ENCODE measurements around the gene FOXP3.

FOXP3 gene

DNA sequence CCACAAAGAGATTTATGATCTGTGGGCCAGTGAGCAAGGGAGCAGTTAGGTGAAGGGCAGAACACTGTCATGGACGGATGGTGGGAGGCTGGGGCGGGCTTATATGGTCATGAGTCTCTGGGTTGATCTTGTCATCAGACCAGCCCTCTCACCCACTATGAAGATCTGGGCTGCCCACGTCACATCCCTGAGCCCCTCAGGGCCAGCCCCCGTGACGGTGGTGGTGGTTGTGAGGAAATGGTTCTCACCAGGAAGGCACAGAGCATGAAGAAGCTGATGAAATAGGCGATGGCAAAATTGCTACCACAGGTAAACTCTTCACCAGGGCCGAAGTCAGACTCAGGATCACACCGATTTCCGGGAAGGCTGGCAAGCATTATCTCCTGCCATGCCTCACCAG lies 53.4 kb downstream of the FOXP3 start:
- no peak overlapping the region for H3K4me3 ChIP-seq (replicated peaks; ENCODE audit: low read depth, low read length)
- TF ChIP-seq, protein P1, sequence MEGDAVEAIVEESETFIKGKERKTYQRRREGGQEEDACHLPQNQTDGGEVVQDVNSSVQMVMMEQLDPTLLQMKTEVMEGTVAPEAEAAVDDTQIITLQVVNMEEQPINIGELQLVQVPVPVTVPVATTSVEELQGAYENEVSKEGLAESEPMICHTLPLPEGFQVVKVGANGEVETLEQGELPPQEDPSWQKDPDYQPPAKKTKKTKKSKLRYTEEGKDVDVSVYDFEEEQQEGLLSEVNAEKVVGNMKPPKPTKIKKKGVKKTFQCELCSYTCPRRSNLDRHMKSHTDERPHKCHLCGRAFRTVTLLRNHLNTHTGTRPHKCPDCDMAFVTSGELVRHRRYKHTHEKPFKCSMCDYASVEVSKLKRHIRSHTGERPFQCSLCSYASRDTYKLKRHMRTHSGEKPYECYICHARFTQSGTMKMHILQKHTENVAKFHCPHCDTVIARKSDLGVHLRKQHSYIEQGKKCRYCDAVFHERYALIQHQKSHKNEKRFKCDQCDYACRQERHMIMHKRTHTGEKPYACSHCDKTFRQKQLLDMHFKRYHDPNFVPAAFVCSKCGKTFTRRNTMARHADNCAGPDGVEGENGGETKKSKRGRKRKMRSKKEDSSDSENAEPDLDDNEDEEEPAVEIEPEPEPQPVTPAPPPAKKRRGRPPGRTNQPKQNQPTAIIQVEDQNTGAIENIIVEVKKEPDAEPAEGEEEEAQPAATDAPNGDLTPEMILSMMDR (IDR thresholded peaks at IDR 0.05; ENCODE audit: low read depth, low read length, missing control alignments), result no peak
- DNase-seq (ENCODE audit: extremely low read depth, low read depth), result no peak

DNA sequence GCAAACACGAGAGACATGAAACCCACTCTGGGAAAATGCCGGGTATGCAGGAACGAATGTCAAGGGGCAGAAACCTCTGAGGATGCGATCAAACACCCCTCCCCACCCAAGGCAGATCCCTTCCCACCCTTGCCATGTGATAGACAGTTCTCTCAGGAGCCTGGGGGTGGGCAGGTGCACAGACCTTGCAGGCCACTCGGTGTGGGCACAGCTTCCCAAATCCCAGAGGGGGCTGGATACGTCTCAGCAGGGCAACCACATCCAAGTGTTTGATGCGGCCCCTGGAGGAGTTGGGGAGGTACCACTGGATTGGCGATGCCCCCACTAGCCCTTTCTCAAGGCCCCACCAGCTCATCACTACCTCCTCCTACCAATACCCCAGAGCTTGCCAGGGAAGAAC lies 54.1 kb downstream of the FOXP3 start:
- TF ChIP-seq, protein P1 (IDR thresholded peaks at IDR 0.05; ENCODE audit: low read depth, low read length, missing control alignments), result no peak

DNA sequence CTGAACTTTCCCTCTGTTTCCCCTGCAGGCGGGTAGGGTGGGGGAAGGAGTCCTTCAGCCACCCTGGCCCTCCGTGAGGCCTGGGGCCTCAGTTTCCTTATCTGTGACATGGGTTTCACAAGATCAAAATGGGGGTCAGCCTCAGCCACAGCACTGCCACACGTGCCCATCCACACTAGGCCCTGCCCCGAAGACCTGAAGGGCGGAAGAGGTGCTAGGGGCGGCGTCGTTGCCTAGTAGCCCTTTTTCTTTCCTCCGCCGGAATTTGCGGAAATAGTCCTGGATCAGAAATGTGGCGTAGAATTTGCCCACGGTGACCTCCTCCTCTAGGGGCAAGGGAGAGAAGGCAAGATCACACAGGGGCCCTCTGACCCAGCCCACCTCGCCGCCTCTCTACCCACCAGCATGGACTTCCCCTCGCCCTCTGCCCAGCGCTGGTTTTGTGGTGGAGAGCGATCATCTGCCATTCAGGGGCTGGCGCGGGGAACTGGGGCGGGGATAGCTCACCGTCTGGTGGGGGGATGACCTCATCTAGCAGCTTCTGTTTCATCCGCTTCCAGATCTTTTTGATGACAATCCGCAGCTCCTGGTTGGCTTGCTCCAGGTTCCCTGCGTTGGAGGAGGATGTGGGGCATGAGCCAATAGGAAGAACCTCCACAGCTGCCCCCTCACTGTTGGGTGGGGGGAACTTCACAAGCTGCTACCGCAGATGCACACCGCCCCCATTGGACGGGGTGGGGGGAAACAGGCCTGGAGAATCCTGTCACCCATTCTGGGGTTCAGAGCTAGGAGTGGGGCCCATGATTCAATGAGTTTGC lies 54.9 kb downstream of the FOXP3 start:
- TF ChIP-seq, protein P1 (IDR thresholded peaks at IDR 0.05; ENCODE audit: low read depth, low read length, missing control alignments), result no peak
- no peak overlapping the region for H3K4me3 ChIP-seq (replicated peaks; ENCODE audit: low read depth, low read length)
- no peak for DNase-seq (ENCODE audit: extremely low read depth, low read depth)

More for the DNA sequence above, 54.1 kb downstream of the FOXP3 start:
- no peak overlapping the region for H3K4me3 ChIP-seq (replicated peaks; ENCODE audit: low read depth, low read length)
- no peak for DNase-seq (ENCODE audit: extremely low read depth, low read depth)

DNA sequence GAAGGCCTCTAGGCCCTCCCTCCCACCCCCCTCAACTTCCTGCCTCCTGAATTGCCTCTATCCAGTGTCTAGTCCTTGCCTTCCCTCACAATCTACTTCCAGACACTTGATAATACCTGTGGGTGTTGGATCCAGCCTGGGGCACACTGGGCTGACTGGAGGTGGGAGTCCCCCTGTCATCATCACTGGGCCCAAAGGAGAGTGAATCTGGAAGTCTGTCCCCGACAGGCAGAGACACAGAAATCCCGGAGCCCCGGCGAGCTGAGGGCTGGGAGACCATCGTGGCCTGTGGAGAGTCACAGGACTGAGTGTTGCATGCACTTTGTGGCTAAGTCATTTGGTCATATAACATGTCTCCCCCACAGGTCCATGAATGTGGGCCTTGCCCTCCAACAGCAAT lies 56.1 kb downstream of the FOXP3 start:
- TF ChIP-seq, protein P1 (IDR thresholded peaks at IDR 0.05; ENCODE audit: low read depth, low read length, missing control alignments), result no peak
- no peak for DNase-seq (ENCODE audit: extremely low read depth, low read depth)
- no peak overlapping the region for H3K4me3 ChIP-seq (replicated peaks; ENCODE audit: low read depth, low read length)

DNA sequence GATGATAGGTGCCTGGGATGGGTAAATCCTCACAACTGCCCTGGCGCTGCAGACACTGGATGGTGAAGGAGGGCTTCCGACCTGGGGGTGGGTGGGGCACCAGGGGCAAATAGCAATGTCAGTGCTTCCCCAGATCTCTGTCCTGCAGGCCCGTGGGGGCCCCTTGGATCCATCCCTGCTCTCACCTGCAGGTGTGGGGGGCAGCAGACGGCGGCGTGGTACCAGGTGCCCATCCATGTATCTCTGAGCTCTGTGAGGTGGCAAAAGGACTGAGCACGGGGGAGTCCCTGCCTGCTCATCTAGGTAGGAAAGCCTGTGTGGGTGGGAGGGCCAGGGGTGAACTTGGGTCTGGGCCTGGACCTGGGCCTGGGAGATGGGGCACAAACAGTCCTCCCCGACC lies 58.0 kb downstream of the FOXP3 start:
- H3K4me3 ChIP-seq (replicated peaks; ENCODE audit: low read depth, low read length), result no peak overlapping the region
- no peak for DNase-seq (ENCODE audit: extremely low read depth, low read depth)
- TF ChIP-seq, protein P1 (IDR thresholded peaks at IDR 0.05; ENCODE audit: low read depth, low read length, missing control alignments), result no peak

DNA sequence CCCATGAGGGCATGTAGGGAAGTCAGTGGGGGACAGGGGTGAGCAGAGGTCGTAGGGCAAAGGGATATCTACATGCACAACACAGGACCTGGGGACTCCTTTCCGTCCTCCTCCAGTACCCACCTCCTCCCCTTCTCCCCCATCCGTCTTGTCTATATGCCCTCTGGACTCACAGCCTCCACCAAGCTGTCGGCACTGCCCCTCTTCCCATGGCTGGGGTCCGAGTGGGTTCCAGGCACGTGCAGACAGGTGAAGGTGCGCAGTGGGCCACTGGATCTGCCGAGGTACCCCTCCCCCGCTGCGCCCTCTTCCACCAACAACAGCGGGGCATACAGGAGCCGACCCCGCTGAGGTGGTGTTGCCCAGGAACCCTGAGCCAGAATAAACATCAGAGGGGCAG lies 59.1 kb downstream of the FOXP3 start:
- TF ChIP-seq, protein P1 (IDR thresholded peaks at IDR 0.05; ENCODE audit: low read depth, low read length, missing control alignments), result no peak
- no peak overlapping the region for H3K4me3 ChIP-seq (replicated peaks; ENCODE audit: low read depth, low read length)
- DNase-seq (ENCODE audit: extremely low read depth, low read depth), result no peak
